ENCODE data around the gene CFAP97. TPM values are rescaled to one million over a fixed set of nuclear protein-coding genes. Genes with fewer than 3 reads are reported as not detected.
A peak's percentile ranks its signal among the peaks of the same experiment; 100 is the strongest.

Gene CFAP97
- total and polyA plus RNA-seq, 9 of the 15 experiments (the other 6 are each of a cell fraction or from before 2014, with no cell fraction given) = 17.3 to 57.8 (median 44.4) TPM

DNA sequence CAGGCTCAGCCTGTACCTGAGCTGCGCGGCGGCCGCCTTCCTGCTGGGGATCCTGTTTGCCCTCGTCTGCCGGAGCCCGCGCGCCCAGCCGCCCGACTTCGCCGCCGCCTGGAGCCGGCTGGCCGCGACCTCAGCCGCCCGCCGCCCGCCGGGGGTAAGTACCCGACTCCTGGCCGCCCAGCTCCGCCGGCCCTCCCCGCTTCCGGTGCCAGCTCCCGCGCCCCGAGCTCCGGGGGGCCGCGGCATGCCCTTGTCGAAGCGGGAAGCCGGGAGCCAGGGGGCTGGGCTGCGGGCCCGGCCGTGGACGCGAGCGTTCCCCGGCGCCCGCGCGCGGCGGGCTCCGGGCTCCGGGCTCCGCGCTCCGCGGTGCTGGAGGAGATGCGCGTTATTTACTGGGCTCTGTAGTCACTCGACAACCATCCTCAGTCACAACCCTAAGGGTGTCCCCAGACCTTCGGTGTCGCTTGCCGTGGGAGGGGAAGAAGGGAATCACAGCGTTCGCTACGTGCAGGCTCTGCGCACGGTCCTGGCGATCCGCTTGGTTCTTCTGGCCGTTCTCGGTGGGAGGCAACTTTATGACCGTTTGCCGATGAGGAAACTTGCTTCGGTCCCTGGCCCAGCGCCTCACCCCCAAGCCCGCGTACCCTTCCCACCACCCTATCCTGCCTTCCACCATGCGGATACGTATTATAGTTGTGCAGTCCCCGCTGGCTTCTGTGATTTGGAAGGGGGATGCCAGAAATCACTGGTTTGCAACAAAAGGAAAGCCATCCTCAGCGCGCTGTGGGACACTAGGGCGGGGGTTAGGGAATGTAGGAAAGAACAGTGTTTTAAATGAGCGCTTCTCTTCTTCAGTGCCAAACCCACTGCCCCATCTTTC is 6.5 kb upstream of the CFAP97 start (continued):
- TF ChIP-seq HNRNPLL (IDR thresholded peaks at IDR 0.05; ENCODE audit: low read depth, low read length, poor library complexity, severe bottlenecking) (peak; percentile 34), UBTF (IDR thresholded peaks at IDR 0.05; ENCODE audit: borderline replicate concordance in 1 of 2, low read depth in 2 of 2, low read length in 2 of 2) (peak; percentile 16 to 51; a peak in 1 of 4 replicates), REST (IDR thresholded peaks at IDR 0.05; ENCODE audit: borderline replicate concordance) (peak; percentile 20; the same call in 1 of the 2 replicates), REST (CRISPR knock-in tag; IDR thresholded peaks at IDR 0.05; ENCODE audit: low read depth) (no peak), NRF1 (conservative IDR thresholded peaks at IDR 0.05 in 1 of 2, IDR thresholded peaks at IDR 0.05 in 1 of 2) (peak; percentile 36 to 56; a peak in 2 of 4 replicates), CTBP1 (IDR thresholded peaks at IDR 0.05; ENCODE audit: borderline replicate concordance) (peak; percentile 37; the same call in 1 of the 2 replicates), SAP30 (IDR thresholded peaks at IDR 0.05; ENCODE audit: borderline replicate concordance, insufficient read depth, low read depth, low read length, poor library complexity, severe bottlenecking) (peak; percentile 10), RBFOX2 (IDR thresholded peaks at IDR 0.05; ENCODE audit: low read depth, low read length) (peak; percentile 47), ZFX (CRISPR knock-in tag; IDR thresholded peaks at IDR 0.05) (peak; percentile 6), E2F6 (IDR thresholded peaks at IDR 0.05; ENCODE audit: borderline replicate concordance in 1 of 2, extremely low read depth in 1 of 2, insufficient read depth in 1 of 2, insufficient read length in 1 of 2, low read depth in 1 of 2, low read length in 1 of 2, poor library complexity in 1 of 2, severe bottlenecking in 1 of 2) (peak in 1 of 2 experiments; percentile 76)
- TF ChIP-seq, protein P1, sequence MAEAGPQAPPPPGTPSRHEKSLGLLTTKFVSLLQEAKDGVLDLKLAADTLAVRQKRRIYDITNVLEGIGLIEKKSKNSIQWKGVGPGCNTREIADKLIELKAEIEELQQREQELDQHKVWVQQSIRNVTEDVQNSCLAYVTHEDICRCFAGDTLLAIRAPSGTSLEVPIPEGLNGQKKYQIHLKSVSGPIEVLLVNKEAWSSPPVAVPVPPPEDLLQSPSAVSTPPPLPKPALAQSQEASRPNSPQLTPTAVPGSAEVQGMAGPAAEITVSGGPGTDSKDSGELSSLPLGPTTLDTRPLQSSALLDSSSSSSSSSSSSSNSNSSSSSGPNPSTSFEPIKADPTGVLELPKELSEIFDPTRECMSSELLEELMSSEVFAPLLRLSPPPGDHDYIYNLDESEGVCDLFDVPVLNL (CRISPR knock-in tag; IDR thresholded peaks at IDR 0.05; ENCODE audit: low read depth) = 0 out of 2 replicates have a peak, but pooled peaks have one; percentile 57
